ENCODE measurements around the gene MBD3L1.

GRCh38 chr19:8815780-8816179, 16.4 kb upstream of the MBD3L1 start:
- no peak for TF ChIP-seq CTCF (IDR thresholded peaks at IDR 0.05)
- TF ChIP-seq EZH2 (IDR thresholded peaks at IDR 0.05), result no peak

Measured in neural progenitor cell (in vitro differentiated cells).